Measurements from ENCODE around the gene KCNMA1.

The KCNMA1 gene

GRCh38 chr10:76984559-76985443, 652.8 kb downstream of the KCNMA1 start:
- peak; percentile 45 to 64 for DNase-seq

- DNase-seq, result no peak
Observed at GRCh38 chr10:76983624-76984023, 654.0 kb downstream of the KCNMA1 start.

- DNase-seq, result no peak
Observed at GRCh38 chr10:76982671-76983070, 654.9 kb downstream of the KCNMA1 start.

GRCh38 chr10:76981251-76981650, 656.4 kb downstream of the KCNMA1 start:
- no peak for DNase-seq

- DNase-seq, result no peak
Observed at GRCh38 chr10:76977901-76978300, 659.7 kb downstream of the KCNMA1 start.

- DNase-seq, result no peak
Observed at GRCh38 chr10:76977046-76977445, 660.6 kb downstream of the KCNMA1 start.

- no peak for DNase-seq
Observed at GRCh38 chr10:76976142-76976541, 661.5 kb downstream of the KCNMA1 start.

GRCh38 chr10:76975126-76975525, 662.5 kb downstream of the KCNMA1 start:
- DNase-seq, result no peak

GRCh38 chr10:76974017-76974691, 663.5 kb downstream of the KCNMA1 start:
- DNase-seq, result no peak

- DNase-seq, result no peak
Observed at GRCh38 chr10:76973091-76974016, 664.3 kb downstream of the KCNMA1 start.

GRCh38 chr10:76972541-76972940, 665.1 kb downstream of the KCNMA1 start:
- no peak for DNase-seq

- DNase-seq, result no peak
Observed at GRCh38 chr10:76971547-76972170, 665.9 kb downstream of the KCNMA1 start.

GRCh38 chr10:76970711-76971519, 666.7 kb downstream of the KCNMA1 start:
- DNase-seq, result no peak

- DNase-seq, result no peak
Observed at GRCh38 chr10:76969366-76969948, 668.2 kb downstream of the KCNMA1 start.

GRCh38 chr10:76968483-76968882, 669.1 kb downstream of the KCNMA1 start:
- no peak for DNase-seq

- no peak for DNase-seq
Observed at GRCh38 chr10:76962851-76963250, 674.8 kb downstream of the KCNMA1 start.

- no peak for DNase-seq
Observed at GRCh38 chr10:76961841-76962240, 675.8 kb downstream of the KCNMA1 start.

GRCh38 chr10:76959111-76959510, 678.5 kb downstream of the KCNMA1 start:
- DNase-seq, result no peak

GRCh38 chr10:76954838-76955237, 682.8 kb downstream of the KCNMA1 start:
- DNase-seq, result no peak

- DNase-seq, result no peak
Observed at GRCh38 chr10:76950354-76950753, 687.3 kb downstream of the KCNMA1 start.

GRCh38 chr10:76946270-76946669, 691.3 kb downstream of the KCNMA1 start:
- no peak for DNase-seq

Measured in activated CD4-positive, alpha-beta T cell treated with anti-CD3 and anti-CD28 coated beads for 4 hours (primary cell).